ENCODE results near the gene GTF2A1.

GRCh38 chr14:81252278-81252677, 31.5 kb upstream of the GTF2A1 start:
- TF ChIP-seq RXRA (IDR thresholded peaks at IDR 0.05) (no peak), RAD21 (IDR thresholded peaks at IDR 0.05) (peak in 1 of 2 donors; percentile 22)
- TF ChIP-seq, protein P1, sequence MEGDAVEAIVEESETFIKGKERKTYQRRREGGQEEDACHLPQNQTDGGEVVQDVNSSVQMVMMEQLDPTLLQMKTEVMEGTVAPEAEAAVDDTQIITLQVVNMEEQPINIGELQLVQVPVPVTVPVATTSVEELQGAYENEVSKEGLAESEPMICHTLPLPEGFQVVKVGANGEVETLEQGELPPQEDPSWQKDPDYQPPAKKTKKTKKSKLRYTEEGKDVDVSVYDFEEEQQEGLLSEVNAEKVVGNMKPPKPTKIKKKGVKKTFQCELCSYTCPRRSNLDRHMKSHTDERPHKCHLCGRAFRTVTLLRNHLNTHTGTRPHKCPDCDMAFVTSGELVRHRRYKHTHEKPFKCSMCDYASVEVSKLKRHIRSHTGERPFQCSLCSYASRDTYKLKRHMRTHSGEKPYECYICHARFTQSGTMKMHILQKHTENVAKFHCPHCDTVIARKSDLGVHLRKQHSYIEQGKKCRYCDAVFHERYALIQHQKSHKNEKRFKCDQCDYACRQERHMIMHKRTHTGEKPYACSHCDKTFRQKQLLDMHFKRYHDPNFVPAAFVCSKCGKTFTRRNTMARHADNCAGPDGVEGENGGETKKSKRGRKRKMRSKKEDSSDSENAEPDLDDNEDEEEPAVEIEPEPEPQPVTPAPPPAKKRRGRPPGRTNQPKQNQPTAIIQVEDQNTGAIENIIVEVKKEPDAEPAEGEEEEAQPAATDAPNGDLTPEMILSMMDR (IDR thresholded peaks at IDR 0.05; ENCODE audit: low read depth, low read length, missing input control), result no peak
